Neural cell (in vitro differentiated cells): ENCODE measurements around the gene PPP2R2D.

Experiments
- CTCF ChIP-seq: fragments of 450-650 bp; IDR thresholded peaks from 2 replicates; pipeline ENCODE4 v1.5.1; 2014; ENCODE audit warnings: antibody characterized with exemption, mild to moderate bottlenecking, moderate library complexity; ENCODE audit not compliant: poor library complexity, severe bottlenecking
- EP300 ChIP-seq: fragments of 450-650 bp; conservative IDR thresholded peaks from 2 replicates; pipeline ENCODE4 v1.6.1; 2014; ENCODE audit warnings: antibody characterized with exemption, mild to moderate bottlenecking, moderate library complexity; ENCODE audit not compliant: poor library complexity, severe bottlenecking
- EZH2 ChIP-seq: fragments of 200-600, 300-800 bp; shearing (Covaris generic), sonication (generic); IDR thresholded peaks from 2 replicates; pipeline ENCODE4 v1.6.1; 2014; ENCODE audit warnings: antibody characterized with exemption, low read length, borderline replicate concordance, mild to moderate bottlenecking; ENCODE audit not compliant: insufficient read depth, poor library complexity, severe bottlenecking
- POLR2AphosphoS5 ChIP-seq: IDR thresholded peaks from 2 replicates; pipeline ENCODE4 v1.6.1; 2012
- SMC3 ChIP-seq: fragments of 450-650 bp; conservative IDR thresholded peaks from 2 replicates; pipeline ENCODE4 v1.6.1; 2014; ENCODE audit warnings: antibody characterized with exemption, mild to moderate bottlenecking, moderate library complexity; ENCODE audit not compliant: poor library complexity
- TAF1 ChIP-seq: IDR thresholded peaks from 2 replicates; pipeline ENCODE4 v1.6.1; 2012; ENCODE audit warnings: low read depth
- TF ChIP-seq, protein P1 (sequence below): IDR thresholded peaks from 2 replicates; pipeline ENCODE4 v1.6.1; 2012; ENCODE audit warnings: borderline replicate concordance

DNA sequence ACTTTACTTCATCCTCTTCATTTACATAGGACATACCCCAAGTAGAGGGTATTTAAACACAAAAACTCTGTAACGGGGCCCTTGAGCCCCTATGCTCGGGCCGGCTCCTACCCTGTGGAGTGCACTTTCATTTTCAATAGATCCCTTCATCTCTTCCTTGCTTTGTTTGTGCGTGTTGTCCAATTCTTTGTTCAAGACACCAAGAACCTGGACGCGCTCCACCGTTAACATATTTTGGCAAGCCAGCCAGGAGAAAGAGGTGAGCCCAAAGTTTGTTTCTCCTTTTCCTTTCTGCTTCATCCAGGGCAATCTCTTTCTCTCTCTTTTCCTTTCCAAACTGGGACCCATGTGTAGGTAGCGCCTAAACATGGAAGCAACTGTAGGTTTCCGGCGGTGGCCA is 106.9 kb downstream of the PPP2R2D start:
- TF ChIP-seq CTCF (no peak), EP300 (no peak), SMC3 (no peak), EZH2 (no peak), TAF1 (no peak), POLR2AphosphoS5 (no peak)
- TF ChIP-seq, protein P1, sequence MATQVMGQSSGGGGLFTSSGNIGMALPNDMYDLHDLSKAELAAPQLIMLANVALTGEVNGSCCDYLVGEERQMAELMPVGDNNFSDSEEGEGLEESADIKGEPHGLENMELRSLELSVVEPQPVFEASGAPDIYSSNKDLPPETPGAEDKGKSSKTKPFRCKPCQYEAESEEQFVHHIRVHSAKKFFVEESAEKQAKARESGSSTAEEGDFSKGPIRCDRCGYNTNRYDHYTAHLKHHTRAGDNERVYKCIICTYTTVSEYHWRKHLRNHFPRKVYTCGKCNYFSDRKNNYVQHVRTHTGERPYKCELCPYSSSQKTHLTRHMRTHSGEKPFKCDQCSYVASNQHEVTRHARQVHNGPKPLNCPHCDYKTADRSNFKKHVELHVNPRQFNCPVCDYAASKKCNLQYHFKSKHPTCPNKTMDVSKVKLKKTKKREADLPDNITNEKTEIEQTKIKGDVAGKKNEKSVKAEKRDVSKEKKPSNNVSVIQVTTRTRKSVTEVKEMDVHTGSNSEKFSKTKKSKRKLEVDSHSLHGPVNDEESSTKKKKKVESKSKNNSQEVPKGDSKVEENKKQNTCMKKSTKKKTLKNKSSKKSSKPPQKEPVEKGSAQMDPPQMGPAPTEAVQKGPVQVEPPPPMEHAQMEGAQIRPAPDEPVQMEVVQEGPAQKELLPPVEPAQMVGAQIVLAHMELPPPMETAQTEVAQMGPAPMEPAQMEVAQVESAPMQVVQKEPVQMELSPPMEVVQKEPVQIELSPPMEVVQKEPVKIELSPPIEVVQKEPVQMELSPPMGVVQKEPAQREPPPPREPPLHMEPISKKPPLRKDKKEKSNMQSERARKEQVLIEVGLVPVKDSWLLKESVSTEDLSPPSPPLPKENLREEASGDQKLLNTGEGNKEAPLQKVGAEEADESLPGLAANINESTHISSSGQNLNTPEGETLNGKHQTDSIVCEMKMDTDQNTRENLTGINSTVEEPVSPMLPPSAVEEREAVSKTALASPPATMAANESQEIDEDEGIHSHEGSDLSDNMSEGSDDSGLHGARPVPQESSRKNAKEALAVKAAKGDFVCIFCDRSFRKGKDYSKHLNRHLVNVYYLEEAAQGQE, result no peak
